Measurements from ENCODE around the gene ZNF319. TPM values are rescaled to one million over a fixed set of nuclear protein-coding genes. Genes with fewer than 3 reads are reported as not detected.

ZNF319 gene
- total RNA-seq, 1 donor from 2014 or later: 14.2 TPM

GRCh38 chr16:57947261-57947660 lies 53.2 kb downstream of the ZNF319 start:
- Mint-ChIP-seq H3K4me1 (ENCODE audit: unreplicated experiment) (no peaks in the 10 kb centered on the region), H3K27me3 (no peaks in the 10 kb centered on the region), H3K9me3 (no peaks in the 10 kb centered on the region), H3K27ac (no peak overlapping the region), H3K36me3 (no peaks in the 10 kb centered on the region), H3K4me3 (no peak overlapping the region)
- DNase-seq (ENCODE audit: extremely low spot score, unreplicated experiment): no peak
- TF ChIP-seq CTCF (conservative IDR thresholded peaks at IDR 0.05): no peak

- TF ChIP-seq CTCF (conservative IDR thresholded peaks at IDR 0.05): no peak
- H3K36me3 Mint-ChIP-seq: no peaks in the 10 kb centered on the region
- DNase-seq (ENCODE audit: extremely low spot score, unreplicated experiment): no peak
- H3K4me3 Mint-ChIP-seq: no peak overlapping the region
- no peak overlapping the region for H3K27ac Mint-ChIP-seq
- no peaks in the 10 kb centered on the region for H3K9me3 Mint-ChIP-seq
- no peaks in the 10 kb centered on the region for H3K4me1 Mint-ChIP-seq (ENCODE audit: unreplicated experiment)
- no peaks in the 10 kb centered on the region for H3K27me3 Mint-ChIP-seq
Observed at GRCh38 chr16:57946181-57946801, 54.2 kb downstream of the ZNF319 start.

- no peak for TF ChIP-seq CTCF (conservative IDR thresholded peaks at IDR 0.05)
- Mint-ChIP-seq H3K27me3 (no peaks in the 10 kb centered on the region), H3K27ac (no peak overlapping the region), H3K36me3 (no peaks in the 10 kb centered on the region), H3K9me3 (no peaks in the 10 kb centered on the region), H3K4me1 (ENCODE audit: unreplicated experiment) (no peaks in the 10 kb centered on the region), H3K4me3 (no peak overlapping the region)
- no peak for DNase-seq (ENCODE audit: extremely low spot score, unreplicated experiment)
Observed at GRCh38 chr16:57945740-57946138, 54.7 kb downstream of the ZNF319 start.

- no peak overlapping the region for H3K27ac Mint-ChIP-seq
- no peaks in the 10 kb centered on the region for H3K36me3 Mint-ChIP-seq
- no peak for DNase-seq (ENCODE audit: extremely low spot score, unreplicated experiment)
- H3K9me3 Mint-ChIP-seq: no peaks in the 10 kb centered on the region
- no peaks in the 10 kb centered on the region for H3K27me3 Mint-ChIP-seq
- no peak overlapping the region for H3K4me3 Mint-ChIP-seq
- no peaks in the 10 kb centered on the region for H3K4me1 Mint-ChIP-seq (ENCODE audit: unreplicated experiment)
- no peak for TF ChIP-seq CTCF (conservative IDR thresholded peaks at IDR 0.05)
Observed at GRCh38 chr16:57944970-57945739, 55.3 kb downstream of the ZNF319 start.

Other genes with a start within 250 kb of the ZNF319 start
- gene KIFC3, start 198.2 kb downstream of the ZNF319 start, total RNA-seq (ENCODE audit: low replicate concordance): 27.3 and 48.4 TPM in 2 replicates
- 0.19 and 2.3 TPM in 2 replicates for gene CNGB1, start 29.5 kb downstream of the ZNF319 start, total RNA-seq (ENCODE audit: low replicate concordance)
- 39.7 and 42.9 TPM in 2 replicates for gene USB1, start 735 bp upstream of the ZNF319 start, total RNA-seq (ENCODE audit: low replicate concordance)
- gene MMP15, start 25.1 kb upstream of the ZNF319 start, total RNA-seq (ENCODE audit: low replicate concordance): 33.2 and 46.3 TPM in 2 replicates
- gene CFAP20, start 128.7 kb upstream of the ZNF319 start, total RNA-seq (ENCODE audit: low replicate concordance): 37.2 and 41.7 TPM in 2 replicates
- gene CSNK2A2, start 197.4 kb upstream of the ZNF319 start, total RNA-seq (ENCODE audit: low replicate concordance): 67.1 and 79.4 TPM in 2 replicates